ENCODE results near the gene GFY. TPM values are rescaled to one million over a fixed set of nuclear protein-coding genes. Genes with fewer than 3 reads are reported as not detected.
A peak's percentile ranks its signal among the peaks of the same experiment; 100 is the strongest.

Gene GFY
- total and polyA plus RNA-seq, 2 donors from 2014 or later: not detected

- Histone ChIP-seq H3K9me3 (ENCODE audit: control insufficient read depth in 2 of 3, insufficient read depth in 1 of 3, low read length in 3 of 3) (no peaks in the 10 kb centered on the region), H3K27ac (ENCODE audit: low read depth in 2 of 2, low read length in 2 of 2) (no peak overlapping the region), H3K4me3 (ENCODE audit: low read length in 3 of 3) (no peak overlapping the region), H3K27me3 (ENCODE audit: control insufficient read depth, insufficient read depth, low read length) (no peaks in the 10 kb centered on the region), H3K9ac (ENCODE audit: low read length in 3 of 3) (peak overlapping the region in 1 of 3 donors; percentile 86), H3K36me3 (ENCODE audit: control insufficient read depth in 2 of 3, insufficient read depth in 3 of 3, low read length in 3 of 3) (no peaks in the 10 kb centered on the region), H3K4me1 (ENCODE audit: control insufficient read depth in 2 of 3, insufficient read depth in 2 of 3, low read depth in 1 of 3, low read length in 3 of 3) (peaks cover 0 to 9% (median 0%) of the 10 kb centered on the region in 3 donors)
- TF ChIP-seq, protein P1, sequence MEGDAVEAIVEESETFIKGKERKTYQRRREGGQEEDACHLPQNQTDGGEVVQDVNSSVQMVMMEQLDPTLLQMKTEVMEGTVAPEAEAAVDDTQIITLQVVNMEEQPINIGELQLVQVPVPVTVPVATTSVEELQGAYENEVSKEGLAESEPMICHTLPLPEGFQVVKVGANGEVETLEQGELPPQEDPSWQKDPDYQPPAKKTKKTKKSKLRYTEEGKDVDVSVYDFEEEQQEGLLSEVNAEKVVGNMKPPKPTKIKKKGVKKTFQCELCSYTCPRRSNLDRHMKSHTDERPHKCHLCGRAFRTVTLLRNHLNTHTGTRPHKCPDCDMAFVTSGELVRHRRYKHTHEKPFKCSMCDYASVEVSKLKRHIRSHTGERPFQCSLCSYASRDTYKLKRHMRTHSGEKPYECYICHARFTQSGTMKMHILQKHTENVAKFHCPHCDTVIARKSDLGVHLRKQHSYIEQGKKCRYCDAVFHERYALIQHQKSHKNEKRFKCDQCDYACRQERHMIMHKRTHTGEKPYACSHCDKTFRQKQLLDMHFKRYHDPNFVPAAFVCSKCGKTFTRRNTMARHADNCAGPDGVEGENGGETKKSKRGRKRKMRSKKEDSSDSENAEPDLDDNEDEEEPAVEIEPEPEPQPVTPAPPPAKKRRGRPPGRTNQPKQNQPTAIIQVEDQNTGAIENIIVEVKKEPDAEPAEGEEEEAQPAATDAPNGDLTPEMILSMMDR (IDR thresholded peaks at IDR 0.05; ENCODE audit: borderline replicate concordance, extremely low read depth, insufficient read depth): no peak
- DNase-seq (peak in 1 of 5 donors; percentile 10), FAIRE-seq (no peak)
- intact Hi-C loops (cut with DNase I): no loop called here
Observed at GRCh38 chr19:49475191-49475917, 50.2 kb downstream of the GFY start.

GRCh38 chr19:49475995-49476880 is 51.0 kb downstream of the GFY start:
- no peaks in the 10 kb centered on the region for H3K9me3 ChIP-seq (ENCODE audit: control insufficient read depth in 2 of 3, insufficient read depth in 1 of 3, low read length in 3 of 3)
- intact Hi-C loops (cut with DNase I): no loop called here
- no peaks in the 10 kb centered on the region for H3K36me3 ChIP-seq (ENCODE audit: control insufficient read depth in 2 of 3, insufficient read depth in 3 of 3, low read length in 3 of 3)
- H3K4me1 ChIP-seq (ENCODE audit: control insufficient read depth in 2 of 3, insufficient read depth in 2 of 3, low read depth in 1 of 3, low read length in 3 of 3): peaks cover 0 to 9% (median 0%) of the 10 kb centered on the region in 3 donors
- H3K9ac ChIP-seq (ENCODE audit: low read length in 3 of 3): no peak overlapping the region
- TF ChIP-seq, protein P1 (IDR thresholded peaks at IDR 0.05; ENCODE audit: borderline replicate concordance, extremely low read depth, insufficient read depth): peak; percentile 22
- H3K27me3 ChIP-seq (ENCODE audit: control insufficient read depth, insufficient read depth, low read length): no peaks in the 10 kb centered on the region
- FAIRE-seq: no peak
- H3K27ac ChIP-seq (ENCODE audit: low read depth in 2 of 2, low read length in 2 of 2): no peak overlapping the region
- H3K4me3 ChIP-seq (ENCODE audit: low read length in 3 of 3): no peak overlapping the region
- peak in 4 of 5 donors; percentile 85 to 91 (median 87) for DNase-seq

Other genes starting within 250 kb of the GFY start
- gene SLC6A16, start 100.2 kb upstream of the GFY start, total RNA-seq: 3.7 TPM
- 1.5 TPM for gene SLC6A16, start 100.2 kb upstream of the GFY start, polyA plus RNA-seq (ENCODE audit: insufficient read depth, low read depth, low replicate concordance)
- 35.7 TPM for gene CD37, start 90.0 kb upstream of the GFY start, total RNA-seq
- 3.8 TPM for gene CD37, start 90.0 kb upstream of the GFY start, polyA plus RNA-seq (ENCODE audit: insufficient read depth, low read depth, low replicate concordance)
- gene TEAD2, start 63.0 kb upstream of the GFY start, total RNA-seq: 30.2 TPM
- 15.7 TPM for gene TEAD2, start 63.0 kb upstream of the GFY start, polyA plus RNA-seq (ENCODE audit: insufficient read depth, low read depth, low replicate concordance)
- 0.57 TPM for gene DKKL1, start 61.5 kb upstream of the GFY start, total RNA-seq
- gene DKKL1, start 61.5 kb upstream of the GFY start, polyA plus RNA-seq (ENCODE audit: insufficient read depth, low read depth, low replicate concordance): 0.95 TPM
- gene KASH5, start 37.1 kb upstream of the GFY start, total RNA-seq: not detected
- gene KASH5, start 37.1 kb upstream of the GFY start, polyA plus RNA-seq (ENCODE audit: insufficient read depth, low read depth, low replicate concordance): not detected
- not detected for gene PTH2, start 1.9 kb upstream of the GFY start, total RNA-seq
- gene PTH2, start 1.9 kb upstream of the GFY start, polyA plus RNA-seq (ENCODE audit: insufficient read depth, low read depth, low replicate concordance): not detected
- gene SLC17A7, start 16.1 kb downstream of the GFY start, total RNA-seq: 1.4 TPM
- 0.45 TPM for gene SLC17A7, start 16.1 kb downstream of the GFY start, polyA plus RNA-seq (ENCODE audit: insufficient read depth, low read depth, low replicate concordance)
- 74.0 TPM for gene PIH1D1, start 26.4 kb downstream of the GFY start, total RNA-seq
- gene PIH1D1, start 26.4 kb downstream of the GFY start, polyA plus RNA-seq (ENCODE audit: insufficient read depth, low read depth, low replicate concordance): 97.2 TPM
- 31.8 TPM for gene ALDH16A1, start 27.8 kb downstream of the GFY start, total RNA-seq
- 26.8 TPM for gene ALDH16A1, start 27.8 kb downstream of the GFY start, polyA plus RNA-seq (ENCODE audit: insufficient read depth, low read depth, low replicate concordance)
- 12.5 TPM for gene FLT3LG, start 48.8 kb downstream of the GFY start, total RNA-seq
- gene FLT3LG, start 48.8 kb downstream of the GFY start, polyA plus RNA-seq (ENCODE audit: insufficient read depth, low read depth, low replicate concordance): 7.4 TPM
- 2,090 TPM for gene RPL13A, start 62.2 kb downstream of the GFY start, total RNA-seq
- gene RPL13A, start 62.2 kb downstream of the GFY start, polyA plus RNA-seq (ENCODE audit: insufficient read depth, low read depth, low replicate concordance): 3,309 TPM
- 1,449 TPM for gene RPS11, start 71.0 kb downstream of the GFY start, total RNA-seq
- 3,462 TPM for gene RPS11, start 71.0 kb downstream of the GFY start, polyA plus RNA-seq (ENCODE audit: insufficient read depth, low read depth, low replicate concordance)
- 235 TPM for gene FCGRT, start 87.3 kb downstream of the GFY start, total RNA-seq
- 317 TPM for gene FCGRT, start 87.3 kb downstream of the GFY start, polyA plus RNA-seq (ENCODE audit: insufficient read depth, low read depth, low replicate concordance)
- 18.4 TPM for gene RCN3, start 102.6 kb downstream of the GFY start, total RNA-seq
- 27.5 TPM for gene RCN3, start 102.6 kb downstream of the GFY start, polyA plus RNA-seq (ENCODE audit: insufficient read depth, low read depth, low replicate concordance)
- 52.8 TPM for gene NOSIP, start 155.2 kb downstream of the GFY start, total RNA-seq
- gene NOSIP, start 155.2 kb downstream of the GFY start, polyA plus RNA-seq (ENCODE audit: insufficient read depth, low read depth, low replicate concordance): 122 TPM
- gene PRRG2, start 155.9 kb downstream of the GFY start, total RNA-seq: 14.9 TPM
- 17.6 TPM for gene PRRG2, start 155.9 kb downstream of the GFY start, polyA plus RNA-seq (ENCODE audit: insufficient read depth, low read depth, low replicate concordance)
- 27.4 TPM for gene PRR12, start 165.8 kb downstream of the GFY start, total RNA-seq
- gene PRR12, start 165.8 kb downstream of the GFY start, polyA plus RNA-seq (ENCODE audit: insufficient read depth, low read depth, low replicate concordance): 4.9 TPM
- gene RRAS, start 214.8 kb downstream of the GFY start, total RNA-seq: 92.3 TPM
- gene RRAS, start 214.8 kb downstream of the GFY start, polyA plus RNA-seq (ENCODE audit: insufficient read depth, low read depth, low replicate concordance): 140 TPM
- 69.0 TPM for gene SCAF1, start 216.8 kb downstream of the GFY start, total RNA-seq
- 18.1 TPM for gene SCAF1, start 216.8 kb downstream of the GFY start, polyA plus RNA-seq (ENCODE audit: insufficient read depth, low read depth, low replicate concordance)
- 84.9 TPM for gene IRF3, start 240.5 kb downstream of the GFY start, total RNA-seq
- gene IRF3, start 240.5 kb downstream of the GFY start, polyA plus RNA-seq (ENCODE audit: insufficient read depth, low read depth, low replicate concordance): 64.5 TPM
- 14.4 TPM for gene BCL2L12, start 240.5 kb downstream of the GFY start, total RNA-seq
- gene BCL2L12, start 240.5 kb downstream of the GFY start, polyA plus RNA-seq (ENCODE audit: insufficient read depth, low read depth, low replicate concordance): 13.5 TPM

Measured in kidney (tissue), 14 donors.